Stimulated activated CD4-positive, alpha-beta T cell treated with anti-CD3 and anti-CD28 coated beads, Interleukin-4, amount 100 ng/mL, for 4 hours (primary cell): ENCODE results near the gene ALG2.
"Not testable (repeated sequence)": the region's sequence is repeated elsewhere in the genome, so short reads cannot be mapped to it uniquely, and the experiment has no call there.

ENCODE experiments used
- DNase-seq, 2 experiments: peaks; one replicate each; pipeline ENCODE4 v3.0.0-alpha.2; 2020

ALG2 gene

DNA sequence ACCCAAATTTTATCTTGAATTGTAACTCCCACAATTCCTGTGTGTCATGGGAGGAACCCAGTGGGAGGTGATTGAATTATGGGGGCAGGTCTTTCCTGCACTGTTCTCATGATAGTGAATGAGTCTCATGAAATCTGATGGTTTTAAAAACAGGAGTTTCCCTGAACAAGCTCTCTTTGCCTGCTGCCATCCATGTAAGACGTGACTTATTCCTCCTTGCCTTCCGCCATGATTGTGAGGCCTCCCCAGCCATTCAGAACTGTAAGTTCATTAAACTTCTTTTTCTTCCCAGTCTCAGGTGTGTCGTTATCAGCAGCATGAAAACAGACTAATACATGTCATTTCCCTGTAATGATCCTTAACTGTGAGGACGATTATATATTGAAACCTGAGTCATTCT lies 16.1 kb upstream of the ALG2 start:
- not testable (repeated sequence) for DNase-seq

DNA sequence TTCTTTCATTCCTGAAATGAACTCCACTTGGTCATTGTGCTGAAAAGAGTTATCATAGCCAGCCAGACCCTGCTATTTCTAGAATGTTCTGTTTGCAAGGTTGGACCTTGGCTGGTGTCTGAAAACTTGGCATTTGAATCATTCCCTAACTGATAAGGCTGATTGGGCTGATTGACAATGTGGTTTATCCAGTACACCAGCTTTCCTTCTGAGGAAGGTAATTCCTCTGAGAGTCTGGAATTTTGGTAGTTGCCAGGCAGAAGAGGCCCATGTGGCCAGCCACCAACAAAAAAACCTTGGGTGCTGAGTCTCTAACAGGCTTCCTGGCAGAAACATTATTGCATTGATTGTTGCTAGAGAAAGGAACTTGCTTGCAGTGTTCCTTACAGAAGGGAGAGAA lies 15.6 kb upstream of the ALG2 start:
- DNase-seq, result no peak

- DNase-seq, result no peak
Measured at GRCh38 chr9:99235926-99236634, 14.3 kb upstream of the ALG2 start.

DNA sequence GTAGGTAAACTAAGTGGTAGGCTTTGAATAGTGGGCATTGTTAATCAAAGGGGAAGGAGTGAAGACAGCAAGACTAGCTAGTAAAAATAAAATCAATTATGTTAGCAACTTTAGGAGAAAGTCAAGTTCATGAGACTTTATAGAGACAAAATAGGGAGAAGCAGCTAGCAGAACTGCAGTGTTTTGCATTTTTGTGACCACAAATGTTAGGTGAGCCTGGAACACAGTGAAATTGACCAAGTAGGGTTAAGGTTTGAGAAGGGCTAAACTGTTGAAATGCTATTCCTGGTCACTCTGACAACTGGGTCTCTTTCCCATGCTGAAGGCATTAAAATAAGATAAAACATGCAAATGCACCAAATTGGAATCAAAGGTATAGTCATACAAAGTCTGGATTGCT lies 13.3 kb upstream of the ALG2 start:
- no peak for DNase-seq

DNA sequence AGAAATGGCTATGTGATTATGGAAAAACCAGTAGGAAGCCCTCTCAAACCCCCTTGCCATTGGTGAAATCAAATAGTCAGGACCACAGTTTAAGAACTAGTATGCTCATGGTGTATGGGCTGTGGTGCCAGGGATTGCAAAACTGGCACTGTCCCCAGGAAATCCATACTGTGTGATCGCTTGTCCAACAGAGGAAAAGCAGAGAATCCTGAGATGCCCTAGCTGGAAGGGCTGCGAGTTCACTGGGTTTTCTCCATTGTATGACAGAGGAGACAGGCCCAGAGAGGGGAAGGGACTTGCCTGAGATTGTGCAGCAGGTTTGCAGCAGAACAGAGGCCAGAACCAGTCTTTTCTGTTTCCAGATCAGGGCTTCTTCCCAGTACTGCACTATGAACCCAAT lies 12.9 kb upstream of the ALG2 start:
- no peak for DNase-seq

GRCh38 chr9:99231711-99232110 lies 10.0 kb upstream of the ALG2 start:
- peak in 1 of 2 experiments; percentile 37 for DNase-seq

- no peak for DNase-seq
Measured at GRCh38 chr9:99230206-99230605, 8.5 kb upstream of the ALG2 start.

- no peak for DNase-seq
Measured at GRCh38 chr9:99226054-99226453, 4.3 kb upstream of the ALG2 start.

- DNase-seq, result no peak
Measured at GRCh38 chr9:99224445-99224844, 2.7 kb upstream of the ALG2 start.

DNA sequence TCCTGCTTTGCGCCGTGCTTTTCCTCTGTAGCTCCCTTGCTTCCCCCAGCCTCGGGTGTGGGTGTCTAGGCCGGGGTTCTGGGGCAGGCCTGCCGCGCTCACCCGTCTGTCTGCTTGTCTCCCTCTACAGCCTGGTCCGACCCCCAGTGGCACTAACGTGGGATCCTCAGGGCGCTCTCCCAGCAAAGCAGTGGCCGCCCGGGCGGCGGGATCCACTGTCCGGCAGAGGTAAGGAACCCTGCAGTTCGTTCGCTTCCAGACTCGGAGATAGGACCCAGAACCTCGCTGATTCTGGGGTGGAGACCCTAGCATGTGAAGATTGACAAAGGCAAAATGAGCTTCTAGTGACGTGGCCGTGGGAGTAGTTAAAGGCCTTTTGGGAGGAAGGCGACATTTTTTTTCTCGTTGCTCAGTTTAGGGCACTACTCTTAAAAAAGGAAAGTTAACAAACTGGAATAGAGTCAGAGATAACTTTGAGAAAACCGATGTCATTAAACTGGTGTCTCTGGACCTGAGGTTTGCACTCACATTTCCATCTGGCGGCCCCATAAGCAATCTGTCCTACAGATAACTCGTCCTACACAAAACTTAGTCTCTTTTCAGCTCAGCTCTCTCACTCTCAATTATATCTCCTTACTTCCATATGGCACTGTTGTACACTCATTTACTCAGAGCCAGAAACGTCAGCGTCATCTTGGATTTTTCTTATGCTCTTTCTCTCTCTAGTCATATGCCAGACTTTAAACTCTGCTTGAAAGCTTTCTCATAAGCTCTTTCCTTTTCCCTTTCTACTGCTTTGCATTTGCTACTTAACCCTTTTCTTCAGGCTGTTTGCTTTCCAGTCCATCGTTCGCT lies 901 bp upstream of the ALG2 start:
- DNase-seq, result no peak

DNA sequence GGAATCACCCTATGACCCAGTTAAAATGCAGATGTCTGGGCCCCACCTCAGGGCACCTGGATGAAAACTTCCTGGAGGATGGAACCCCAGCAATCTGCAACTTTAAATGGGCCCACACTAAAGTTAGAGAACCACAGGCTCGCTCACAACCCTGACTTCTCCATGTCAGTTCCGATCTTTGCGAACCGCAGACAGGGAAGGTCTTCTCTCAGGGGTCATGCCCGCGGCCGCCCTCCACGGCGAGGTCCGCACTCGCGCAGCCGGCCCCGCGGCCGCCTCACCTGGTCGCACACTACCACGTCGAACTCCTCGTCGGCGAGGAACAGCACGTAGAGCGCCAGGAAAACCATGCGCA lies 499 bp downstream of the ALG2 start:
- no peak for DNase-seq

DNA sequence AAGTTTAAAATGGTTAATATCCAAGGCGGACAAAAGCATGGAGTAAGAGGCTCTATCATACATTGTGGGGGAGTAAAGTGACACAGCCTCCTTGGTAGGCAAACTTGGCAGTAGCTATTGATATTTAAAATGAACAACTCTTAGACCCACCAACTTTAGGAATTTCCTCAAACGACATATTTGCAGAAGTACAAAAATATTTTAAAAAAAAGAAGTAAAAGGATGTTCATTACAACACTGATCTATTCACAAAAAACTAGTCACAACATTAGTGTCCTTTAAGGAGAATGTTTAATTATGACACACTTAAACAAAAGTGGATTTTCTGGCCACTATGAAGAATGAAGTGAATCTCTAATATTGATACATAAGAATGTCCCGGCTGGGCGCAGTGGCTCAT lies 1.7 kb downstream of the ALG2 start:
- DNase-seq, result no peak

- DNase-seq, result no peak
Measured at GRCh38 chr9:99216073-99216472, 5.7 kb downstream of the ALG2 start.

DNA sequence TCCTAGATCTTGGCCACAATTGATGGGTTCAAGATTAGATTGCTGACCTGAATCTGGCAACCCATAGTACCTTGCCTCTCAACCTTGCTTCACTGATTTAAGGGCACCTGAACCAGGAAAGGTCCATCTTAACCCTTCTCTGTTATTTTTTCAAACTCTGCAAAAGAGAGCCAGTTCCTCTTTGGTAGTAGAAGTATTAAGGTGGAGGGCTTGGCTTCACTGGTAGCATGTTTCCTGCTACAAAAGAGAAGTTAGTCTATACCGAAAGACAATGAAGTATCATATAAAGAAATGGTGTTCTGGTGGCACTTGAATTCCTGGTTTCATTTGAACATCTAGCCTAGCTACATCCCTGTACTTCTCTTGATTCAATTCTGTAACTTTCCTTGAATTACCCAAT lies 8.5 kb downstream of the ALG2 start:
- DNase-seq, result no peak

DNA sequence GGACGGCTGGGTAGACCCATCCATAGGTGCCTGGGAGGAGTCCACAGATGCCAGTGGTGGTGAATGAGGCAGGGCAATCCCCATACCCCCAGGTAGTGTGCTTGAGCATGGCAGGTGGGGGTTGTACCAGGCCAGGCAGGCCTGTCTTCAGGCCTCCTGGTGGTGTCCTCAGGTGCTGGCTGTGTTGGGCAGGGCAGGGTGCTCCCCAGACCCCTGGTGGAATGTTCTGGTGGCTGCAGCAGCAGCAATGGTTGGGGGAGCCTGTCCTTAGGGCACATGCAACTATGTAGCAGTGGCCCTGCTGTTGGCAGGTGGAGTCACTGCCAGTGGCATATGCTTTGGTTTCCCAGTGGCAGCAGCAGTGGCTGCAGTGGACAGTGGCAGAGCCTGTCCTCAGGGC lies 10.0 kb downstream of the ALG2 start:
- DNase-seq, result no peak

DNA sequence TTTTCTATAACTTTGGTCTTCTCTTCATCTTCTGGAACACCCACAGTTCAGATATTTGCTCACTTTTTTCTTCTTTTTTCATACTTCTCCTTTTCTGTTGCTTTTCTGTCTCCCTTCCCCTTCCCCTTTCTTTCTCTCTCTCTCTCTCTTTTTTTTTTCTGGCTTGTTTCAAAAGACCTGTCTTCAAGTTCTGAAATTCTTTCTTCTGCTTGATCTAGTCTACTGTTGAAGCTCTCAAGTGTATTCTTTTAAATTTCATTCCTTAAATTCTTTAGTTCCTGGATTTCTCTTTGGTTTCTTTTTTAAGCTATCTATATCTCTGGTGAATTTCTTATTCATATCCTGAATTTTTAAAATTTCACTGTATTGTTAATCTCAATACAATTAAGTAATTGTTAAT lies 11.2 kb downstream of the ALG2 start:
- no peak for DNase-seq

GRCh38 chr9:99201603-99202002 lies 20.1 kb downstream of the ALG2 start:
- DNase-seq, result no peak

GRCh38 chr9:99199938-99200539 lies 21.7 kb downstream of the ALG2 start:
- no peak for DNase-seq

DNA sequence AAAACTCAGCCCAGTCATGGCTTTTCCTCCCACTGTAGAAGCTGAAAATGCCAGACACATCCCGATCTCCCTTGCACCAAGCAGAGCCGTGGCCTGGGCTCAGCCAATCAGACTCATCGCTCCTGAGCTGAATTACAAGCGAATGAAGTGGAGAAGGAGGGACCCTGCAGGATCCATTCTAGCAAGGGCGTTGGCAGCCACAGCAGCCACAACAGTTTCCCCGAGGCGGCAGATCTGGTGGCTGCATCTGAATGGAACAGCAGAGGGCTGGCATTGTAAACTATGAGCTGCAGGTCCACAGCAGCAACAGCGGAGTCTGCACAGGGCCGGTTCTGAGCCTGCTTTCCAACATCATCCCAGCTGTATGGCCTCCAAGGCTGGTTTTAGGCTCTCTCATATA lies 23.8 kb downstream of the ALG2 start:
- DNase-seq, result no peak

GRCh38 chr9:99197124-99197630 lies 24.6 kb downstream of the ALG2 start:
- DNase-seq, result no peak

DNA sequence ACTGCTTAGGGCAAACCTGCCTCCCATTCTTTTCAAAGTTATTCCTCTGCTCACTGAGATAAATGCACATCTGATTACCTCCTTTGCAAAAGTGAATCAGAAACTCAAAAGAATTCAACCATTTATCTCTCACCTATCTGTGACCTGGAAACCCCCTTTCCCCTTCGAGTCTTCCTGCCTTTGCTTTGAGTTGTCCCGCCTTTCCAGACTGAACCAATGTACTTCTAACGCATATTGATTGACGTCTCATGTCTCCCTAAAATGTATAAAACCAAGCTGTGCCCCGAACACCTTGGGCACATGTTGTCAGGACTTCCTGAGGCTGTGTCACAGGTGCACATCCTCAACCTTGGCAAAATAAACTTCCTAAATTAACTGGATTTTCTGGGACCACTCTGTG lies 25.3 kb downstream of the ALG2 start:
- DNase-seq, result not testable (repeated sequence)

DNA sequence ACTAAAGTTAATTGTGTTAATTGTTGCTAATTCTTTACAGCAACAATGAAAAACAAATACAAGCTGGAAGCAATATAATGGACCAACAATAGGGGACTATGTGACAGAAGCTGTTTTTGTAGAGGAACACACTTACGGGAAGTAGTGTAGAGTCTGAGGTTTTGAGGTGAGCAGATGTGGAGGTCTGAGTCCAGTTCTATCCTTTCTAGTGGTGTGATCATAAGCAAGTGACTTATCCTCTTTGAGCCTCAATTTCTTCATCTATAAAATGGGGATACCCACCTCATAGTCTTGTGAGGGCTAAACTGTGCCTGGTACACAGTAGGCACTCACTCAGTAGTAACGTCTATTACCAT lies 28.3 kb downstream of the ALG2 start:
- no peak for DNase-seq

- DNase-seq, result no peak
Measured at GRCh38 chr9:99192786-99193465, 28.8 kb downstream of the ALG2 start.
